VCaP (cell line): ENCODE measurements around the gene CEMIP.
"Not testable (repeated sequence)": the region's sequence is repeated elsewhere in the genome, so short reads cannot be mapped to it uniquely, and the experiment has no call there.

ENCODE experiments used
- H3K27ac ChIP-seq: fragments of 450-650 bp; 2 replicates; pipeline ENCODE4 v1.5.1; 2017
- TF ChIP-seq, protein P1 (sequence below): fragments of 450-650 bp; conservative IDR thresholded peaks from 2 replicates; pipeline ENCODE4 v1.5.1; 2017; ENCODE audit warnings: mild to moderate bottlenecking, moderate library complexity

CEMIP gene

DNA sequence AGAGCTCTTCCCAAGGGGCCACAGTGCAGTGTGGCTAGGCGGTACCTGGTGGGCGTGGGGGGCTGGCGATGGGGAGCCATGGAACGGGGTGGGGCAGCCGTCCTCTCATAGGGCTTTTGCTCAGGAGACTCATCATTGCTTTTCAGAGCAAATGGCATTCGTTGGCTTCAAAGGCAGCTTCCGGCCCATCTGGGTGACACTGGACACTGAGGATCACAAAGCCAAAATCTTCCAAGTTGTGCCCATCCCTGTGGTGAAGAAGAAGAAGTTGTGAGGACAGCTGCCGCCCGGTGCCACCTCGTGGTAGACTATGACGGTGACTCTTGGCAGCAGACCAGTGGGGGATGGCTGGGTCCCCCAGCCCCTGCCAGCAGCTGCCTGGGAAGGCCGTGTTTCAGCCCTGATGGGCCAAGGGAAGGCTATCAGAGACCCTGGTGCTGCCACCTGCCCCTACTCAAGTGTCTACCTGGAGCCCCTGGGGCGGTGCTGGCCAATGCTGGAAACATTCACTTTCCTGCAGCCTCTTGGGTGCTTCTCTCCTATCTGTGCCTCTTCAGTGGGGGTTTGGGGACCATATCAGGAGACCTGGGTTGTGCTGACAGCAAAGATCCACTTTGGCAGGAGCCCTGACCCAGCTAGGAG is 169.6 kb downstream of the CEMIP start:
- H3K27ac ChIP-seq: no peak overlapping the region
- TF ChIP-seq, protein P1, sequence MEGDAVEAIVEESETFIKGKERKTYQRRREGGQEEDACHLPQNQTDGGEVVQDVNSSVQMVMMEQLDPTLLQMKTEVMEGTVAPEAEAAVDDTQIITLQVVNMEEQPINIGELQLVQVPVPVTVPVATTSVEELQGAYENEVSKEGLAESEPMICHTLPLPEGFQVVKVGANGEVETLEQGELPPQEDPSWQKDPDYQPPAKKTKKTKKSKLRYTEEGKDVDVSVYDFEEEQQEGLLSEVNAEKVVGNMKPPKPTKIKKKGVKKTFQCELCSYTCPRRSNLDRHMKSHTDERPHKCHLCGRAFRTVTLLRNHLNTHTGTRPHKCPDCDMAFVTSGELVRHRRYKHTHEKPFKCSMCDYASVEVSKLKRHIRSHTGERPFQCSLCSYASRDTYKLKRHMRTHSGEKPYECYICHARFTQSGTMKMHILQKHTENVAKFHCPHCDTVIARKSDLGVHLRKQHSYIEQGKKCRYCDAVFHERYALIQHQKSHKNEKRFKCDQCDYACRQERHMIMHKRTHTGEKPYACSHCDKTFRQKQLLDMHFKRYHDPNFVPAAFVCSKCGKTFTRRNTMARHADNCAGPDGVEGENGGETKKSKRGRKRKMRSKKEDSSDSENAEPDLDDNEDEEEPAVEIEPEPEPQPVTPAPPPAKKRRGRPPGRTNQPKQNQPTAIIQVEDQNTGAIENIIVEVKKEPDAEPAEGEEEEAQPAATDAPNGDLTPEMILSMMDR: no peak

DNA sequence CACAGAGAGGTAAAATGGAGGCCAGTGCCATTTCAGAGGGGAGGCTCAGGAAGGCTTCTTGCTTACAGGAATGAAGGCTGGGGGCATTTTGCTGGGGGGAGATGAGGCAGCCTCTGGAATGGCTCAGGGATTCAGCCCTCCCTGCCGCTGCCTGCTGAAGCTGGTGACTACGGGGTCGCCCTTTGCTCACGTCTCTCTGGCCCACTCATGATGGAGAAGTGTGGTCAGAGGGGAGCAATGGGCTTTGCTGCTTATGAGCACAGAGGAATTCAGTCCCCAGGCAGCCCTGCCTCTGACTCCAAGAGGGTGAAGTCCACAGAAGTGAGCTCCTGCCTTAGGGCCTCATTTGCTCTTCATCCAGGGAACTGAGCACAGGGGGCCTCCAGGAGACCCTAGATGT is 170.6 kb downstream of the CEMIP start:
- no peak overlapping the region for H3K27ac ChIP-seq
- TF ChIP-seq, protein P1: no peak

DNA sequence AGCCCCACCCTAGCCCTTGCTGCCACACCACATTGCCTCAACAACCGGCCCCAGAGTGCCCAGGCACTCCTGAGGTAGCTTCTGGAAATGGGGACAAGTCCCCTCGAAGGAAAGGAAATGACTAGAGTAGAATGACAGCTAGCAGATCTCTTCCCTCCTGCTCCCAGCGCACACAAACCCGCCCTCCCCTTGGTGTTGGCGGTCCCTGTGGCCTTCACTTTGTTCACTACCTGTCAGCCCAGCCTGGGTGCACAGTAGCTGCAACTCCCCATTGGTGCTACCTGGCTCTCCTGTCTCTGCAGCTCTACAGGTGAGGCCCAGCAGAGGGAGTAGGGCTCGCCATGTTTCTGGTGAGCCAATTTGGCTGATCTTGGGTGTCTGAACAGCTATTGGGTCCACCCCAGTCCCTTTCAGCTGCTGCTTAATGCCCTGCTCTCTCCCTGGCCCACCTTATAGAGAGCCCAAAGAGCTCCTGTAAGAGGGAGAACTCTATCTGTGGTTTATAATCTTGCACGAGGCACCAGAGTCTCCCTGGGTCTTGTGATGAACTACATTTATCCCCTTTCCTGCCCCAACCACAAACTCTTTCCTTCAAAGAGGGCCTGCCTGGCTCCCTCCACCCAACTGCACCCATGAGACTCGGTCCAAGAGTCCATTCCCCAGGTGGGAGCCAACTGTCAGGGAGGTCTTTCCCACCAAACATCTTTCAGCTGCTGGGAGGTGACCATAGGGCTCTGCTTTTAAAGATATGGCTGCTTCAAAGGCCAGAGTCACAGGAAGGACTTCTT is 171.3 kb downstream of the CEMIP start:
- TF ChIP-seq, protein P1: no peak
- no peak overlapping the region for H3K27ac ChIP-seq

DNA sequence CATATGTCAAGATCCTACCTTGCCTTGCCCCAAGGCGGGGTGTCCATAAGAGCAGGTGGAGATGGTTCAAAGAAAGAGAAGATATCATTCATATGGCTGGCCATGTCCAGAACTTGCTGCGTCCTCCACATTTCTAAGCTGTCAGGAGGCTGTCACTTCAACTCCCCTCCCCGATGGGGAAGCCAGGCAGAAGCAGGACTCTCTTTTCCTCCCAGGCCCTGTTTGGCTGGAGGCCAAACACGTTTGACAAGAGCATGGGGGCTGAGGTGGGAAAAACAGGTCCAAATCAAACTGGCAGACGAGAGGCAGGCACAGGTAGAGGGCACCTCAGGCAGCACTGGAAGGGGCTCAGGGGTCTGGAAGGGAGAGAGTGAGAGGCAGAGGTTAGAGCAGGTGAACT is 172.8 kb downstream of the CEMIP start:
- H3K27ac ChIP-seq: no peak overlapping the region
- TF ChIP-seq, protein P1: no peak

DNA sequence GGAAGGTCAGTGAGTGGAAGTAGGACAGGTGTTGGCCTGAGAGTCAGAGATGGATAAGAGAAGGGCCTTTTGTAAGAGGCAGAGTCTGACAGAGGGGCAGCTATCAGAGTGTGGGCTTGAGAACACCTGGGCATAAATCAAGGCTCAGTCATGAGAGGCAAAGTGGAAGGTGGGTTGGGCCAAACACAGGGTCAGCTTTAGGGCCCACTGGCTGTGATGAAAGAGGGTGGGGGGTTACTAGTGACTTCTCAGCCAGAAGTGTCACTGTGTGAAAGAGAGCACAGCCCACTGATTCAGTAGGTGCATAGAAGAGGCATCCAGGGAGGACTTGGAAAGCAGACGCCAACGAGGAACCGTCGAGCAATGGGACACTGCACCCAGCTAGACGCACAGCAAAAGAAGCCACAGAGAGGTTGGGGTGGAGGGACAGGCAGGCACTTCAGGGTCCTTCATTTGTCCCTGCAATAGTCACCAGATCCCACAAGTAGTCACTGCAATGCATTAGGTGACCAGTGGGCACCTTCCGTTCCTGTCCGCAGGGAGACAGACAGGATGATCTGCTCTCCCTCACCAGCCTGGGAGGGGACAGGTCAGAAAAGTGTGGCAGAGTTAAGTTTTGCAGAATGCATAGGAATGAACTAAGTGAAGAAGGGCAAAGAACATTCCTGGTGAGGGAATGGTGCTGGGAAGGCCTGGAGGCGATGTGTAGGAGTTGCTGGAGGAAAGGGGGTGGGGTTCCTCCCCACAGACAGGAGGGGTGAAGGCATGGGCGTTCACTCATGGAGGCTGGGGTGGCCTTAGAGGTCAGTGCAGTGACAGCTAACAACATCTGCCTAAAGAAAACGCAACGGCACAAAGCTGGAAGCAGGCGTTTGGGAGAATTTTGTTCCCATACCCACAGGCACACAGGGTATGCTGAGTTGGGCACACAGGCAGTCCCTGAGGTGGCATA is 174.1 kb downstream of the CEMIP start:
- no peak overlapping the region for H3K27ac ChIP-seq
- TF ChIP-seq, protein P1: no peak

DNA sequence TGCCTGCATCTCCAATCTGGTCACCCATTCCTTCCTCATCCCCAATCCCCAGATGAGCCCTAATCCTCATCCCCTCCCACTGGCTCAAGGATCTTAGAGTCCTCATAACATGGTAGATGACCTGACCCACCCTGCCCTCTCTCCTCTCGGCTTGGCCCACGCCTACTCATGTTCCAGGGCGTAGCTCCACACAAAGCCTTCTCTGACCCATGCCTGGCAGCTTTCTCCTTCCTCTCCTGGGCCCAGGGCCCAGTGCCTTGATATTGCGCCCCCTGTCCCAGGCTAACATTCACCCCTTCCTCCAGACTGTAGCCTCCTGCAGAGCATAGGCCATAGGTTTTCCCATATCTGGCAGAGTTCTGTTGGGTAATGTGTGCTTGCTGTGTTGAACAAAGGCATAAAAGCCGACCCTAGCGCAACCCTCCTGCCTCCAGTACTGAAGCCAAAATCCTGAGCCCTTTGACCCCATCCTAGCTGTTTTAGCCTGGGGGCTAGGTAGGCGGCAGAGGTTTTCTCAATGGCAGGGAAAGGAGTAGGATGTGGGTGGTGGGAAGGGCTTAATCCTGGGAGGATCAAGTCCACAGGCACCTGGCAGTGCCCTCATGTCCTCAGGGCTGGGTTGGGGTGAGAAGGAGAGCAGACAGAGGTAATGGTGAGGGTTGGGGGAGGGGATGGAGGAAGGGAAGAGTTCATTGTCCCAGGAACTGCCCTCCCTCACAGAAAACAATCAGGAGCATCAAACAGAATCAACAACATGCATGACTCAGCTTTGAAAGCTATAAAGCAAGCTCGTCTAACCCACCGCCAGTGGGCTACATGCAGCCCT is 175.0 kb downstream of the CEMIP start:
- H3K27ac ChIP-seq: no peak overlapping the region
- TF ChIP-seq, protein P1: no peak

DNA sequence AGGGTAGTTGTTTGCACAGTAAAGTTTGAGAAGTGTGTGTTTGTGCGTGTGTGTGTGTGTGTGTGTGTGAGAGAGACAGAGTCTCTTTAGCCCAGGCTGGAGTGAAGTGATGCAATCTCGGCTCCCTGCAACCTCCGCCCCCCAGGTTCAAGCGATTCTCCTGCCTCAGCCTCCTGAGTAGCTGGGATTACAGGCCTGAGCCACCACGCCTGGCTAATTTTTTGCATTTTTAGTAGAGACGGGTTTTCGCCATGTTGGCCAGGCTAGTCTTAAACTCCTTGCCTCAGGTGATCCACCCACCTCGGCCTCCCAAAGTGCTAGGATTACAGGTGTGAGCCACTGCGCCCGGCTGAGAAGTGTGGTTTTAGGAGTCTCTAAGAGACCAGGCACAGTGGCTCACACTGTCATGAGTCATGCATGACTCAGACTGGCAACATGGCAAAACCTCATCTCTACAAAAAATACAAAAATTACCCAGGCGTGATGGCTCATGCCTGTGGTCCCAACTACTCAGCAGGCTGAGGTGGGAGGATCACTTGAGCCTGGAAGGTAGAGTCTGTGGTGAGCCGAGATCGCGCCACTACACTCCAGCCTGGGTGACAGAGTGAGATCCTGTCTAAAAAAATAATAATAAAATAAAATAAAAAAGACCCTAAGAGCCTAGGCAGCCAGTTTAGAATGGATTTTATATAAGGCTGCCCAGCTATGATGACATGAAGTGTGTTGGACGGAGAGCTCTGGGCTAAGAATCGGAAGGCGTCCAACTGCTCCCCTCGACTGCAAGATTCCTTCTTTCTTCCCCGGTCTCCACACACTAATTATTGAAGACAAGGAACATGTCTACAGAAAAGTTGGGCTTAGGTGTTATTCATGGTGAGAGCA is 176.6 kb downstream of the CEMIP start:
- H3K27ac ChIP-seq: not testable (repeated sequence)
